GM18520 (cell line): ENCODE measurements around the gene LGR5.

ENCODE experiments used
- ATAC-seq: cut with Tn5 transposase; IDR thresholded peaks from one replicate; pipeline ENCODE4 v1.9.1; 2021; ENCODE audit not compliant: unreplicated experiment

The LGR5 gene

GRCh38 chr12:71436696-71437095, 2.9 kb upstream of the LGR5 start:
- no peak for ATAC-seq

- ATAC-seq = no peak
Observed at GRCh38 chr12:71438670-71439361, 782 bp upstream of the LGR5 start.

- no peak for ATAC-seq
Observed at GRCh38 chr12:71439362-71439612, 311 bp upstream of the LGR5 start.

- no peak for ATAC-seq
Observed at GRCh38 chr12:71440345-71440762, 756 bp downstream of the LGR5 start.

GRCh38 chr12:71440763-71441748, 1.5 kb downstream of the LGR5 start:
- no peak for ATAC-seq

- ATAC-seq = no peak
Observed at GRCh38 chr12:71441836-71442566, 2.4 kb downstream of the LGR5 start.

GRCh38 chr12:71442567-71442931, 3.0 kb downstream of the LGR5 start:
- no peak for ATAC-seq

GRCh38 chr12:71445071-71445470, 5.5 kb downstream of the LGR5 start:
- no peak for ATAC-seq

GRCh38 chr12:71447691-71448132, 8.1 kb downstream of the LGR5 start:
- ATAC-seq = no peak

- no peak for ATAC-seq
Observed at GRCh38 chr12:71448150-71448581, 8.6 kb downstream of the LGR5 start.

- no peak for ATAC-seq
Observed at GRCh38 chr12:71449373-71450070, 9.9 kb downstream of the LGR5 start.

GRCh38 chr12:71452006-71452405, 12.4 kb downstream of the LGR5 start:
- ATAC-seq = no peak

GRCh38 chr12:71455028-71455737, 15.6 kb downstream of the LGR5 start:
- no peak for ATAC-seq

- no peak for ATAC-seq
Observed at GRCh38 chr12:71456316-71456715, 16.7 kb downstream of the LGR5 start.

GRCh38 chr12:71456990-71457389, 17.4 kb downstream of the LGR5 start:
- no peak for ATAC-seq

- ATAC-seq = no peak
Observed at GRCh38 chr12:71460318-71460717, 20.7 kb downstream of the LGR5 start.

- ATAC-seq = no peak
Observed at GRCh38 chr12:71460850-71461609, 21.4 kb downstream of the LGR5 start.

- ATAC-seq = no peak
Observed at GRCh38 chr12:71461787-71462328, 22.3 kb downstream of the LGR5 start.

- ATAC-seq = no peak
Observed at GRCh38 chr12:71465796-71466195, 26.2 kb downstream of the LGR5 start.
